Kidney (tissue), 14 donors: ENCODE measurements around the gene ARHGAP36. TPM values are rescaled to one million over a fixed set of nuclear protein-coding genes. Genes with fewer than 3 reads are reported as not detected.

Experiments used
- DNase-seq, 5 donors: peaks; one replicate each; pipeline ENCODE4 v3.0.0-alpha.2; 2013 to 2020
- FAIRE-seq: peaks from 2 replicates; lab custom pipeline; 2012; peaks lifted over from hg19 to GRCh38; lab: Jason Lieb, UNC
- H3K27ac ChIP-seq, 2 donors: one replicate each; pipeline ENCODE4 v1.7.0; 2013; ENCODE audit warnings: low read depth in 2 of 2, low read length in 2 of 2, inconsistent platforms in 1 of 2
- H3K27me3 ChIP-seq: one replicate; pipeline ENCODE4 v1.7.1; 2013; ENCODE audit warnings: low read length, inconsistent platforms; ENCODE audit not compliant: control insufficient read depth, insufficient read depth
- H3K36me3 ChIP-seq, 3 donors: one replicate each; pipeline versions ENCODE4 v1.7.0 to v1.7.1; 2013; ENCODE audit warnings: low read length in 3 of 3, control low read depth in 1 of 3, inconsistent platforms in 1 of 3; ENCODE audit not compliant: insufficient read depth in 3 of 3, control insufficient read depth in 2 of 3
- H3K4me1 ChIP-seq, 3 donors: one replicate each; pipeline versions ENCODE4 v1.7.0 to v1.7.1; 2013; ENCODE audit warnings: low read length in 3 of 3, inconsistent platforms in 1 of 3, low read depth in 1 of 3; ENCODE audit not compliant: control insufficient read depth in 2 of 3, insufficient read depth in 2 of 3
- H3K4me3 ChIP-seq, 3 donors: one replicate each; pipeline versions ENCODE4 v1.7.0 to v1.8.1; 2013; ENCODE audit warnings: low read length in 3 of 3, control low read depth in 1 of 3, inconsistent platforms in 1 of 3
- H3K9ac ChIP-seq, 3 donors: one replicate each; pipeline versions ENCODE4 v1.7.0 to v1.7.1; 2013; ENCODE audit warnings: low read length in 3 of 3, control low read depth in 1 of 3, inconsistent platforms in 1 of 3
- H3K9me3 ChIP-seq, 3 donors: one replicate each; pipeline versions ENCODE4 v1.7.0 to v1.7.1; 2013; ENCODE audit warnings: low read length in 3 of 3, control low read depth in 1 of 3, inconsistent platforms in 1 of 3; ENCODE audit not compliant: control insufficient read depth in 2 of 3, insufficient read depth in 1 of 3
- intact Hi-C: fragments of 100-400 bp; cut with DNase I; formaldehyde crosslinking; loops from one replicate; pipeline ENCODE4 v1.11.1; 2022
- polyA plus RNA-seq: library from polyadenylated mRNA; stranded (reverse); fragments of 350-450 nt; fragmentation: Illumina TruSeq; extraction: RNeasy Lipid Tissue Mini Kit (QIAGEN cat#74804); gene quantifications from one replicate; pipeline ENCODE4 v1.2.3, GENCODE V29; 2014; ENCODE audit warnings: low read depth, low replicate concordance; ENCODE audit not compliant: insufficient read depth
- total RNA-seq: library from RNA; stranded (reverse); fragmentation: NEBNext Ultra II Directional; extraction: Animal tissue kit (Norgen Biotek cat#: 25700); gene quantifications from one replicate; pipeline ENCODE4 v1.2.1, GENCODE V29; 2021
- TF ChIP-seq, protein P1 (sequence below): IDR thresholded peaks from 3 replicates; pipeline ENCODE4 v1.5.1; 2012; ENCODE audit warnings: mild to moderate bottlenecking, moderate library complexity, borderline replicate concordance; ENCODE audit not compliant: insufficient read depth; ENCODE audit errors: extremely low read depth
- donor health status: control.
- donor health status: control.
- donor health status: control.
- donor health status: control.
- donor health status: control.
- donor health status: DM: yes; HTN: yes; CAD: no.
- donor health status: Normal renal cell carcinoma (clear cell type).

The ARHGAP36 gene
- total and polyA plus RNA-seq, 2 donors from 2014 or later = 0.13 TPM; not detected in 1

DNA sequence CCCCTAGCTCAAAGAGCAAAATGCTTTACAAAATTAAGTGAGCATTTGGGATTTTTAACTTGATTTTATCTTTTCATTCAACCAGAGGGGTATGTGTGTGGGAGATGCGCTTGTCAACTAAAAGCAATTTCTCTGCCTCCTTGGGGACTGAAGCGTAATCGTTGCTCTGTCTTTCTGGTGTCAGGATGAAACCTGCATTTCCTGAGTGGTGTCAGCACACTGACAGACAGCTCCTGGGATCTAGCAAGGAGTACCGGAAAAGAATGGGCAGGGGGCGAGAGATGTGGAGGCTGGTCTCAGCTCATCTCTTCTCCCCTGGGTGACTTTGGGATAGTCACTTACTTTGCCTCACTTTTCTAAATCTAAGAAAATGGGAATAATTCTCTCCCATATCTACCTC is 5.1 kb upstream of the ARHGAP36 start:
- Histone ChIP-seq H3K36me3 (no peaks in the 10 kb centered on the region), H3K9ac (no peak overlapping the region), H3K4me1 (no peaks in the 10 kb centered on the region), H3K4me3 (no peak overlapping the region), H3K9me3 (no peaks in the 10 kb centered on the region), H3K27me3 (peaks cover 2% of the 10 kb centered on the region), H3K27ac (no peak overlapping the region)
- DNase-seq (no peak), FAIRE-seq (no peak)
- TF ChIP-seq, protein P1, sequence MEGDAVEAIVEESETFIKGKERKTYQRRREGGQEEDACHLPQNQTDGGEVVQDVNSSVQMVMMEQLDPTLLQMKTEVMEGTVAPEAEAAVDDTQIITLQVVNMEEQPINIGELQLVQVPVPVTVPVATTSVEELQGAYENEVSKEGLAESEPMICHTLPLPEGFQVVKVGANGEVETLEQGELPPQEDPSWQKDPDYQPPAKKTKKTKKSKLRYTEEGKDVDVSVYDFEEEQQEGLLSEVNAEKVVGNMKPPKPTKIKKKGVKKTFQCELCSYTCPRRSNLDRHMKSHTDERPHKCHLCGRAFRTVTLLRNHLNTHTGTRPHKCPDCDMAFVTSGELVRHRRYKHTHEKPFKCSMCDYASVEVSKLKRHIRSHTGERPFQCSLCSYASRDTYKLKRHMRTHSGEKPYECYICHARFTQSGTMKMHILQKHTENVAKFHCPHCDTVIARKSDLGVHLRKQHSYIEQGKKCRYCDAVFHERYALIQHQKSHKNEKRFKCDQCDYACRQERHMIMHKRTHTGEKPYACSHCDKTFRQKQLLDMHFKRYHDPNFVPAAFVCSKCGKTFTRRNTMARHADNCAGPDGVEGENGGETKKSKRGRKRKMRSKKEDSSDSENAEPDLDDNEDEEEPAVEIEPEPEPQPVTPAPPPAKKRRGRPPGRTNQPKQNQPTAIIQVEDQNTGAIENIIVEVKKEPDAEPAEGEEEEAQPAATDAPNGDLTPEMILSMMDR = no peak
- intact Hi-C loops = no loop called here

DNA sequence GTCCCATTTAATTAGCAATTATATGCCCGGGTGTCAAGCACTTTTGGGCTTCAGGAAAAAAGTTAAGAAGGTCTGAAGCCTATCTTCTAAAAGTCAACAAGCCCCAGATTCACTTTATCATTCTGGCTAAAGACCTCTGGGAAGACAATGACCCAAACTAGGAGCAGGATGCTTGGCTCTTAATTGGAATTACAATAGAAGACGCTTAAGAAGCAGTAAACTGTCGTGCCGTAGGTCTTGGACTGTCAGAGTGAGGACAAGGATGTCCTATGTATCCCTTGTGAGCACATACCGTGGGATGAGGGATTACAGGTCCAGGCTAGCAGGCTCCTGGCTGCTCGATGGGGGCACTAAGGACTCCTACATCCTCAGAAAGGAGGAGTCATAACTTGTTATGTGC is 3.2 kb upstream of the ARHGAP36 start:
- TF ChIP-seq, protein P1 = no peak
- Histone ChIP-seq H3K36me3 (no peaks in the 10 kb centered on the region), H3K9me3 (no peaks in the 10 kb centered on the region), H3K27me3 (peaks cover 2% of the 10 kb centered on the region), H3K4me1 (no peaks in the 10 kb centered on the region), H3K4me3 (no peak overlapping the region), H3K9ac (no peak overlapping the region), H3K27ac (no peak overlapping the region)
- intact Hi-C loops = no loop called here
- FAIRE-seq (no peak), DNase-seq (no peak)

DNA sequence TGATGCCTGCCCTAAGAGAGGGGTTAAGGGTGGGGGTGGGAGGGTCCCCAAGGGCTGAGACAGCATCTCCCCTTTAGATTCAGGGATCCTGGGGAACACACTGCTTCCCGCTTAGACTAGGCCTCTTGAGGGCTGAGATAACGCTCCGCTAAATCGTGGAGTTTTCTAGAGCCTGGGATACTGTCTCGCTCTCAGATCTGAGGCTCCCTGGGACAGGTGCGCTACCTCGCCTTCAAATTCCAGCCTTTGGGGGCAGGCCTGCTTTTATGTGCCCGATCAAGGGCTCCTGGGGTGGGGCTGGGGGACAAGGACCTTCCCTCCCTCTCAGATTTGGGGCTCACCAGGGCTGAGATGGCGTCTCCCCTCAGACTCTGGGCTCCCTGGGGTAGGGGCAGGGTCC is 440 bp upstream of the ARHGAP36 start:
- Histone ChIP-seq H3K4me3 (no peak overlapping the region), H3K9me3 (no peaks in the 10 kb centered on the region), H3K36me3 (no peaks in the 10 kb centered on the region), H3K4me1 (no peaks in the 10 kb centered on the region), H3K27me3 (peaks cover 2% of the 10 kb centered on the region), H3K27ac (no peak overlapping the region), H3K9ac (no peak overlapping the region)
- TF ChIP-seq, protein P1 = no peak
- intact Hi-C loops = no loop called here
- DNase-seq (no peak), FAIRE-seq (no peak)

DNA sequence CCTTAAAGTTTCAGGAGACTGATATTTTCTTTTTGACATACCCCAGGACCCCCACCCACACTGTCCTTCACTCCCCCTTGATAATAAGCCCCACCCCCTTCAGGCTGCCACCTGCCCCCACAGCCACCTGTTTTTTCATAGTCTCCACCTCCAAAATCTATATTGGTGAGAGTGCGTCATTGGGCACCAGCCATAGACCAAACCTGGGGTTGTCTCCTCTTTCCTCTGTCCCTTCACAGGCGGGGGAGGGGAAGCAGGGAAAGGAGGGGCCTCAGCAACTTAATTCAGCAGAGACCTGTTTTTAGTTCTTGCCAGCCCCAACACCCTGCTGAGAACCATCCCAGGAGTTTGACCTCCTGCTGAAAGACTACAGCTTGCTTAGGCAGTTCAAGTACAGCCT is 1.1 kb downstream of the ARHGAP36 start:
- TF ChIP-seq, protein P1 = no peak
- Histone ChIP-seq H3K9ac (no peak overlapping the region), H3K27ac (no peak overlapping the region), H3K4me3 (no peak overlapping the region), H3K9me3 (no peaks in the 10 kb centered on the region), H3K4me1 (no peaks in the 10 kb centered on the region), H3K27me3 (peaks cover 5% of the 10 kb centered on the region), H3K36me3 (no peaks in the 10 kb centered on the region)
- no peak for DNase-seq
- no peak for FAIRE-seq
- intact Hi-C loops = no loop called here
